ENCODE data around the gene ZDHHC19.
A peak's percentile ranks its signal among the peaks of the same experiment; 100 is the strongest.
"Not testable (repeated sequence)": the region's sequence is repeated elsewhere in the genome, so short reads cannot be mapped to it uniquely, and the experiment has no call there.

The ZDHHC19 gene

DNA sequence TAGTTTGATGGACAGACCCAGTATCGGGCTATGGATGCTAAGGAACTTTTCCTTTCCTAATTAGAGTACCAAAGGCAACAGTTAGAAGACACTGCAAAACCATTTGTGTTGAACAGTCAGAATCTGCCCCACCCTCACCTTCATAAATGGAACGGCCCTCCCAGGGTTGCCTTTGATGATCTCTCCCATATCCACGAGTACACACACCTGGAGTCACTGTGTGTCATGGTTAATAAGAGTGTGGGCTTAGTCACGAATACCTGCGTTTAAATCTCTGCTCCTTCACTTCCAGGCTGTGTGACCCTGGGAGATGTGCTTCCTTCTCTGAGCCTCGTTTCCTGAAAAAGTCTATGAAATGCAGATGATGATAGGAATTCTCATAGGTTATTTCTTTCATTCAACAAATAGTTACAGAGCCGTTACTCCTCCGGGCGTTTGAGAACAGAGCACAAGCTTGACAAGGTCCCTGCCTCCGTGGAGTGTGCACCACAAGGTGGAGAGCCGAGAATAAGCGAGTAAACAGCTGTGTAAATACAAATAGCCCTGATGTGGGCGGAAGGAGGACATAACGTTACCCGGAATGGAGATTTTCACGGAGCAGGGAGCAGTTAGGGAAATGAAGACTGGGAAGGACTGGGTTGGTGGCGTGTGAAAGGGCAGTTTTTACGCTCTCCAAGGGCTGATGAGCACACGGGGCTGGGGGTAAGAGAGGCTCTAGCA is 11.8 kb upstream of the ZDHHC19 start:
- DNase-seq, result no peak

DNA sequence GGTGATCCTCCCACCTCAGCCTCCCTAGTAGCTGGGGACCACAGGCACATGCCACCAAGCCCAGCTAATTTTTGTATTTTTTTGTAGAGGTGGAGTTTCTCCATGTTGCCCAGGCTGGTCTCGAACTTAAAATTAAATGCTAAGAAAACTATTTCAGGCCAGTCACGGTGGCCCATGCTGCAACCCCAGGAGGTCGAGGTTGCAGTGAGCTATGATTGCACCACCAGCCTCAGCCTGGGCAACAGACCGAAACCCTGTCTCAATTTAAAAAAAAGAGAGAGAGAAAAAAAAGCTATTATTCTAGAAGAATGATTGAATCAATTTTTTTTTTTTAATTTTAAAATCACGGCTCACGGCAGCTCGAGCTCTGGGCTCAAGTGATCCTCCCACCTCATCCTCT is 9.8 kb upstream of the ZDHHC19 start:
- DNase-seq, result no peak

DNA sequence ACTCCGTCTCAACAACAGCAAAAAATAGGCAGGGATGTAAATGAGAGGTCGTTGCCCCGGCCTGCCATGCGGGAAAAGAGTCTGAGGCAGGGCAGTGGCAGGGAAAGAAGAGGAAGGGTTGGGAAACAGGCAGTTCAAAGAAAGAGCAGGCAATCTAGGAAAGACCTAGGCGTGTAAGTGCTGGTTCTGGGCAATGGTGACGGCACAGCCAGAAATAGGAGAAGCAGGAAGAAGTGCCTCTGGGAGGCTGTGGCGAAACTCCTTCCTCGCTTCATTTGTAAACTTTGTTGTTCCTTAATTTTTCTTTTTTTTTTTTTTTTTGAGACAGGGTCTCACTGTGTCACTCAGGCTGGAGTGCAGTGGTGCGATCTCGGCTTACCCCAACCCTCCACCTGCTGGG is 9.4 kb upstream of the ZDHHC19 start:
- no peak for DNase-seq

DNA sequence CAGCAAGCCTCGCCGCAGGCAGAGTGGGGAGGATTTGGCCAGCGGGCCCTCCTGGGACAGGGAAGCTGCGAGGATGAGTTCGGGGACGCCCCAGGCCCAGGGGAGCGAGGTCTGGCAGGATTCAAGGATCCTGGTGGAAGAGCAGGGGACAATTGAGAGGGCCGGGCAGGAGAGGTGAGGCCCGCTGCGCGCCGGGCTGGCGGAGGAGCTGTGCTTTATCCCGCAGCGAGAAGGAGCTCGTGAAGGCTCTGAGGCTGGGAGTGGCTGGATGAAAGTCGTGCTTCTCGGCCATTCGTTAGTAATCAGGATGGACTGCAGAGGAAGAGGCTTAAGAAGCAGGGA is 8.7 kb upstream of the ZDHHC19 start:
- DNase-seq, result no peak

DNA sequence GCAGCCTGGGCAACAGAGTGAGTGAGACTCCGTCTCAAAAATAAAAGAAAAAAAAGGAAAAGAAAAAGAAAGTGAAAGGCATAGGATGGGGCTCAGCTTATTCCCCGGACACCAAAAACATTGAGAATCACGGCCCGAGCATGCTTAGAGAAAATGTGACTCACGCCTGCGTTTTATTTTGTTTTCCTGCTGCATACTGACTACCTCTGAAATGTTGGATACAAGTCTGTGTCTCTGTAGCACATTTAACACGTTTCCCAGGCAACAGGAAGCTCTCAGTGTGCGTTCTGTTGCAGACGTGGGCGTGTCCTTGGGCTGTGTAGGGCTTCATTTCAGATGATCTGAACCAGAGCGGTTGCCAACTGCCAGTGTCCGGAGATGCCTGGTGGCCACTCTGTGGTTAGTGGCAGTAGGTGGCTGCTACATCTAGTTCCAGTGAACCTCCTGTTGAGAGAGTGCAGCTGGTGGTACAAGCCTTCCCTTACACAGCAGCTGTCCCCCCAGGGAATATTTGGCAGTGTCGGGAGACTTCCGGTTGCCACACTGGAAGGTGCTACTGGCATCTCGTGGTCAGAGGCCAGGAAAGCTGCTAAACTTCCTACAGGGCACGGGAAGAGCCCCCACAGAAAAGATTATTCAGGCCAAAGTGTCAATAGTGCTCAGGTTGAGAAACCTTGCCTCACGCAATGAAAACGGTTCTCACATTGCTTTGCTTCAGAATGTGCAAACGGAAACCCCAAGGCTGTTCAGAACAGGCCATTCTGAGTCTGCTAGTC is 8.2 kb upstream of the ZDHHC19 start:
- DNase-seq, result peak; percentile 36 to 39

DNA sequence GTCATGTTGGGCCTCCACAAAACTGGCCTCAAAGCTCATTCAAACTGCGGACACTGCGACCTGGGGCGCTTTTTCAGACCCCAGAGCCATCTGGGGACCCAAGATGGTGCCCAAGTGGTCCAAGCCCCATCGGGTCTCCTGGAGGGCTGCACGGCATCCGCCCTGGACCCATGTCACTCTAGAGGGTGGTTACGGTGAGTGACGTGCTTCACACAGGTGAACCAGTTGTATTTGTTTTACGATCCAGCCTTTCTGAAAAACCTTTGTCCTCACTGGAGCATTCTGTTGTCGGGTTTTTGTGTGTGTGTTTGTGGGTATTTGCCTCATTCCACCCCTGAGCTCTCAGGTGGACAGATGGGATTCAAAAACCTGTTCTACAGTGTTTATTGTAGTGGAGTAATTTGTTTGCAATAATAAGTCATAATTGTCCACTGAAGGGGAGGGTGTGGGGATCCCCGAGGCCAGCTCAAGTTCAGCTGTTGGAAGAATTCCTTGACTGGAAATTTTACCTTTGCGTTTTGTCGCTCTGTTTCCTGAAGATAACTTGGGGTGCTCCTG is 7.0 kb upstream of the ZDHHC19 start:
- DNase-seq, result no peak

DNA sequence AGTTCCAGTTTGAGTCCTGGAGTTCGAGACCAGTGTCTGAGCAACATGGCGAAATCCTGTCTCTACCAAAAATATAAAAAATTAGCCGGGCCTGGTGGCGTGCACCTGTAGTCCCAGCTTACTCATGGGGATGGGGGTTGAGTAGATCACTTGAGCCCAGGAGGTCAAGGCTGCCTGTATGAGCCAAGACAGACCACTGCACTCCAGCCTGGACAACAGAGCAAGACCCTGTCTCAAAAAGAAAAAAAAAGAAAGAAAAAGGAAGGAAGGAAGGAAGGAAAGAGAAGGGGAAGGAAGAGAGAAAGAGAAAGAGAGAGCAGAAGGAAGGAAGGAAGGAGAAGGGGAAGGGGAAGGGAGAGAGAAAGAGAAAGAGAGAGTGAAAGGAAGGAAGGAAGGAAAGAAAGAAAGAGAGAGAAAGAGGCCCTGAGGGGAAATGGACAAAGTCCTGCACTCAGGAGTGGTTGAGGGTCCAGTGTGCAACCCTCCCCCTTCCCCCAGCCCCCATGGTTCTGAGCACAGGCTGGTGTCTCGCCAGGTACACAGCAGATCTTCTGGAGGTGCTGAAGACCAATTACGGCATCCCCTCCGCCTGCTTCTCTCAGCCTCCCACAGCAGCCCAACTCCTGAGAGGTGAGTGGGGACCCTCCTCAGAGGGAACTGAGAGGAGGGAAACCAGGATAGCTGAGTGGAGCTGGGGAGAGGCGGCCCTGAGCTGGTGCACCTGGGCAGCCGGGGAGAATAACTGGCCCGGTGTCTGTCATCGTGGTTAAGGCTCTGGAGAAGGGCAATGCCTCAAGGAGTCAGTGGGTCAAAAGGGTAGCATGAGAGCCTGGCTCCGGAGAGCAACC is 6.3 kb upstream of the ZDHHC19 start:
- no peak for DNase-seq

DNA sequence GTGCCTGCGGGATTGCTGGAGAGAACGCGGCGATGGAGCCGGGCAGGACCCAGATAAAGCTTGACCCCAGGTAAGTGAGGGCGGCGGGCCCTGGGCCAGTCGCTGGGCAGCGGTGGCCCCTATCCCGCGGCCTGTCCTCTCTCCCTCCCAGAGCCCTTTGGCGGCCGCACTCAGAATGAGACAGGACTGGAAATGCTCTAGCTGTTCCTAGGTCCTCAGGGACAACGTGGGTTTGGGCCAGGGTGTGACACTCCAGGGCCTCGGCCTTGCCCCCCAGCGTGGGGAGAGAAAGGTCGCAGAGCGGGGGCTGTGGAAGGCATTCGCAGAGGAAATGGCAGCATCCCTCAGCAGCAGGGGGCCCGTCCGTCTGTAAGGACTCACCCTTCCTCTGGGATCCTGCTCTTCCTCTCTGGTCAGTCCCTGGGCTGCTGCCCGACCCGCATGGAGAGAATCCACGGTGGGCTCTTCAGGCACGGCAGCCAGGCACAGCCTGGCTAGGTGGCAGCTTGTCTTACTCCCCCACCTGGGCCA is 5.5 kb upstream of the ZDHHC19 start:
- DNase-seq, result no peak

DNA sequence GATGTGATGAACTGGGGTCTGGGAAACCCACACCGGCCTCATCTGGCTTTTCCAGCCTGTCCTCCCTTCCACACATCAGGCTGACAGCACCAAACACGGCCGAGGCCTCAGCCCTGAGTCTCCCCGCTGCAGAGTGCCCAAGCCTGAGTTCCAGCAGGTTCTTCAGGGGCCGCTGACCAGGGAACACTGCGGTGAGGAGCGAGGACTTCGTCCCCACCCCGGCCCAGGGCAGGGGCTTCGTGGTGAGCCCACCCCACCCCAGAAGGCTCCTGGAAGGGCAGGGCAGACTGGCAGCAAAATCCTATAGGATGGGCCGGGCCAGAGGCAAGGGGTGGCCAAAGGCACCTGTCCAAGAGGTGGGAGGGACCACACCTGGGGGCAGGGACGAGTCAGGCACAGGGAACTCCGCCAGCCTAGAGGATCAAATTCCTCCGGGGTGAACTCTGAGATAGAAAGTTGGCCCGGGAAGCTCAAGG is 4.9 kb upstream of the ZDHHC19 start, which contains the start of gene SLC51A:
TSS of gene SLC51A (plus strand) at position 446 of the 476 bp plus-strand sequence. CDS start 179 bp downstream, outside the sequence.
- DNase-seq, result no peak

DNA sequence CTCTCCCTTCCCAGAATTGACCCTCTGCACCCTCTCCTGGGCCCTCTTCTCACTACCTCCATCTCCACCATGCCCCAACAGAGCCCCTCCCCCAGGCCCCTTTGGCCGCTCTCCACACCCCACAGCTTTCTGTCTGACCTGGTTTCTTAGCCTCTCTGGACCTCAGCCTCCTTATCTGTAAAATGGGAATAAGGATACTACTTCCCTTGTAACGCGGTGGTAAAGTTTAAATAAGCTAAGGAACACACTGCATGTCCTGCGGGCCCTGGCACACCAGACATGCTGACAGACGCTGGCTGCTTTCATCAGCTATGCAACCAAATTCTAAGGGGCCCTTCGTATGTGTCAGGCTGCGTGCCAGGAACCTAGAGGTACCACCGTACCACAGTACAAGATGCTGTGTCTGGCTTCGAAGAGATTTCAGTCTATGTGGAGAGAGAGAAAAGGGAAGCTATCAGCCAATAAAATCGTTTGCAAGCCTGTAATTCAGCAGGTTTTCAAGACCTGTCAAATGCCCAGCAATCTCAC is 4.4 kb upstream of the ZDHHC19 start:
- DNase-seq, result no peak

DNA sequence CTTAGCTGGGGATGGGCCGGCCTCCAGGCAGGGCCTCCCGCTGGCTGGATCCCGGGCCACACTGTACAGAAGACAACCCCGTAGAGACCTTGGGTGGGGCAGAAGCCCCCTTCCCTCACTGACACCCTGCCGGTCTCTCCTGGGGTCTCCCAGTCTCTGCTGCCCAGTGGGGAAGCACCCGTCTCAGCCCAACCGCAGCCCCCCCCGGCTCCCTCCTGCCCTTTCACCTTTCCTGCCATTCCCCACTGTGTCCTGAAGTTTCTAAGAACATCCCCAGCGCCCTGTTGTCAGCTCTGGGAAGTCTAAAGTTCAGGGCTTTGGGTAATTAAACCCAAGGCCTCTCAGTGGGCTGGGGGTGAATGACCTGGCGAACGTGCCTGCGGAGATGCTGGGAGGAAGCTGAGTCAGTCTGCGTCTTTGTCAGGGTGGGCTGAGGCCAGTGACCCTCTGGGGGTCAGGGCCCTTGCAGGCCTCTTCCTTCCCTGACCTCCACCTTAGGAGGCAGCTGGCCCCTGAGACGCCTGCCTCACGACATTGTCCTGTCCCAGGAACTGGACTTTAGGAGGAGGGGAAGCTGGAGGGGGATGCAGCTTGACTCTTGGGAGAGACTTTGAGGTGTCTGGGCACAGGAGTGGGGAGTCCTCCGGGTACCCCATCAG is 3.7 kb upstream of the ZDHHC19 start:
- no peak for DNase-seq

DNA sequence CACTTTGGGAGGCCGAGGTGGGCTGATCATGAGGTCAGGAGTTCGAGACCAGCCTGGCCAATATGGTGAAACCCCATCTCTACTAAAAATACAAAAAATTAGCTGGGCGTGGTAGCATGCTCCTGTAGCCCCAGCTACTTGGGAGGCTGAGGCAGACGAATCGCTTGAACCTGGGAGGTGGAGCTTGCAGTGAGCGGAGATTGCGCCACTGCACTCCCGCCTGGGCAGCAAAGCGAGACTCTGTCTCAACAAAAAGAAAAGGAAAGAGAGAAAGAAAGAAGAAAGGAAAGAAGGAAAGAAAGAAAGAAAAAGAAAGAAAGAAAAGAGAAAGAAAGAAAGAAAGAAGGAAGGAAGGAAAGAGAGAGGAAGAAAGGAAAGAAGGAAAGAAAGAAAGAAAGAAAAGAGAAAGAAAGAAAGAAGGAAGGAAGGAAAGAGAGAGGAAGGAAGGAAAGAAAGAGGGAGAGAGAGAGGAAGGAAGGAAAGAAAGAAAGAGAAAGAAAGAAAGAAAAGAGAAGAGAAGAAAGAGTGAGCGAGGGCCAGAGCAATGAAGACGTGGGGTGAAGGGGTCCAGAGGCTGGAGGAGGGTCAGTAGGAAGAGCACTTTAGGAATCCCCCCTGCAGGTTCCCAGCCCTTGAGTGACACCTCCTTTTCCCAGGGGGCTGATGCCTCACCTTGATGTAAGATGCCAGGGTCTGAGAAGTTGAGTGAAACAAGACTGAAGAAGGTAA is 1.1 kb downstream of the ZDHHC19 start:
- DNase-seq, result not testable (repeated sequence)

DNA sequence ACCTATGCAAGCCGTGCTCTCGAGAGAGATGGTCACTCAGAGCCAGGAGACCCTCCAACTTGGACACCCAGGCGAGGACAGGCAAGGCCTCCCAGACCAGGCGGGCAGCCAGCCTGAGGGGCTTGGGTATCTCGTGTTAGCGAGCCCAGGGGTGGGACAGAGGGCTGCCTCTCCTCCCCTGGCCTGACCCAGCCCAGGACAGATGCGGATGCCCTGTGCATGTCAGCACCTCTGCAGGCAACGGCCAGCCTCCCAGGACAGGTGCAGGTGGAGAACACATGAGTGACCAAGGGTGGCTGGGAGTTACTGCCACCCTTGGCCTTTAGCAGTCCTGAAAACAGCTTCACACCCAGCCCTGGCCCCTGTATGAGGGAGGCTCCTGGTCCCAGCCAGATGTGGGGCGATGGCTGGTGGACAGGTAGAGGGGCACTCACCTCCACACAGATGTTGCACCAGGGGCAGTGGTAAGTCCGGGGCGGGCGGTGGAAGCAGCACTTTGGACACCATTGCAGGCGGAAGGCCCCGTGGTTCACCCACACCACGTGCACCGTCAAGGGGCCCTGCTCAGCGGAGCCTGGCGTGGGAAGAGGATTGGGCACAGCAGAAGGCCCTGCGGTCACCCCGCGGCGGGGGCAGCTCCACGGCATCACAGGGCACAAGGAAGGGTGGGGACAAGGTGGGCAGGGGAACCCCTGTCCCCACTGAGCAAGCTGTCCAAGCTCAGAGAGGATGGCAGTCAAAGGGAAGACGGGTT is 2.1 kb downstream of the ZDHHC19 start:
- DNase-seq, result no peak

DNA sequence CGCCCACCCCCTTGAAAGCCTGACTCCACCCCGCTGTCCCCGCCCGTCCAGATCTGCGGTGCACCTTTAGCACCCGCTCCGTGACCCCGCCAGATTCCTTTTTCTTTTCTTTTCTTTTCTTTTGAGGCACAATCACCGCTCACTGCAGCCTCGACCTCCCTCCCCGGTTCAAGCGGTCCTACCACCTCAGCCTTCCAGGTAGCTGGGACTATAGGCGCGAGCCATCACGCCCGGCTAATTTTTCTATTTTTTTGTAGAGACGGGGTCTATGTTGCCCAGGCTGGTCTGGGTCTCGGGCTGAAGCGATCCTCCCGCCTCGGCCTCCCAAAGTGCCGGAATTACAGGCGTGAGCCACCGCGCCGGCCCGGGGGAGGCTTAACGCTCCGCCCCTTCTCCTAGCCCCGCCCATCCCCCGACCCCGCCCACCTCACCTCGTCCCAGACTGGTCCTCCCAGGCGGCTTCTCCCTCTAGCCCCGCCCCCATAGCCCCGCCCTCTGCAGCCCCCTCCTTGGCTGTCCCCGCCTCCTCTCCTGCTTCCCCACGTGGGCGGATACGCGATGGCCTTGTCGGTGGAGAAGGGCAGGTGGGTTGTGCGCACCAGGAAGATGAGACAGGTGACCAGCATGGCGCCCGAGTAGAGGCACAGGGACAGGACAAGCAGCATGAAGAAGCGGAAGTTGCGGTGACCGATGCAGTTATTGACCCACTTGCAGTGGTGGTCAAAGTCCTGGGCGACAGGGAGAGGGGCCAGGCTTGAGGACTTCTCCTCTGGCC is 3.2 kb downstream of the ZDHHC19 start:
- DNase-seq, result no peak

DNA sequence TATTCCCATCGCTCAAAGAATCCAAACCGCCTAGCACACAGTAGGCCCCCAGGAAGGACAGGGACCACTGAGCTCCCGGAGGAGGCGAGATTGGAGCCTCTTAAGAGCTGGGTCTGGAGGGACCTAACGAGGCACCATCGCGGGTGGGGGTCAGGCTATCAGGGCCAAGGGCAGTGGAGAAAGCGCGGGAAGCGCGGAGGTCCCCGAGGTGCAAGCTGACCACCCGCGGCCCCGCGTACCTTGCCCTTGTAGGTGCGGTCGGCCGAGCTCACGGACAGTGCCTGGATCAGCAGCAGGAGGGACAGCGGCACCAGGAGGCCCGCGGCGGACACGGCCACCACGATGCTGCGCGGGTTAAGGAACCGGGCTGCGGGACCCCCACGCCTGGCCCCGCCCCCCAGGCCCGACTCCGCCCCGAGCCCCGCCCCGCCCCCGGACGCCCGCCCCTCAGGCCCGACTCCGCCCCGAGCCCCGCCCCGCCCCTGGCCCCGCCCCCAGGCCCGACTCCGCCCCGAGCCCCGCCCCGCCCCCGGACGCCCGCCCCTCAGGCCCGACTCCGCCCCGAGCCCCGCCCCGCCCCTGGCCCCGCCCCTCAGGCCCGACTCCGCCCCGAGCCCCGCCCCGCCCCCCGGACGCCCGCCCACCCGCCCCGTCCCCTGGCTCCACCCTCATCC is 3.9 kb downstream of the ZDHHC19 start:
- no peak for DNase-seq

DNA sequence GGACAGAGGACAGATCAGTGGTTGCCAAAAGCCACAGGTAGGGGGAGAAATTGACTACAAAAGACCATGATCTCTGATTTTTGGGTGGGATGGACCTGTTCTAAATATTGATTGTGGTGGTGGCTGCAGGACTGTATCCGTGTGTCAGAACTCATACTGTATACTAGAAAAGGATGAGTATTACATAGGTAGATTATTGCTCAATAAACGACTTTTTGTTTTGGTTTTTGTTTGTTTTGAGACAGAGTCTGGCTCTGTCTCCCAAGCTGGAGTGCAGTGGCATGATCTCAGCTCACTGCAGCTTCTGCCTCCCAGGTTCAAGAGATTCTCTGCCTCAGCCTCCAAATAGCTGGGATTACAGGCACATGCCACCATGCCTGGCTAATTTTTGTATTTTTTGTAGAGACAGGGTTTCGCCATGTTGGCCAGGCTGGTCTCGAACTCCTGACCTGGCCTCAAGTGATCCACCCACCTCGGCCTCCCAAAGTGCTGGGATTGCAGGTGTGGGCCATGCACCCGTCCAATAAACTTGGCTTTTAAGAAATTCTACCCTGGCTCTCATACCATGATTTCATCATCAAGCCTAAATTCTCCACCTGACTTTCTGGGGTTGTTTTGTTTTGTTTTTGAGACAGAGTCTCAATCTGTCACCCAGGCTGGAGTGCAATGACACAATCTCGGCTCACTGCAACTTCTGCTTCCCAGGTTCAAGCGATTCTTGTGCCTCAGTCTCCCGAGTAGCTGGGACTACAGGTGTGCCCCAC is 5.6 kb downstream of the ZDHHC19 start:
- not testable (repeated sequence) for DNase-seq

DNA sequence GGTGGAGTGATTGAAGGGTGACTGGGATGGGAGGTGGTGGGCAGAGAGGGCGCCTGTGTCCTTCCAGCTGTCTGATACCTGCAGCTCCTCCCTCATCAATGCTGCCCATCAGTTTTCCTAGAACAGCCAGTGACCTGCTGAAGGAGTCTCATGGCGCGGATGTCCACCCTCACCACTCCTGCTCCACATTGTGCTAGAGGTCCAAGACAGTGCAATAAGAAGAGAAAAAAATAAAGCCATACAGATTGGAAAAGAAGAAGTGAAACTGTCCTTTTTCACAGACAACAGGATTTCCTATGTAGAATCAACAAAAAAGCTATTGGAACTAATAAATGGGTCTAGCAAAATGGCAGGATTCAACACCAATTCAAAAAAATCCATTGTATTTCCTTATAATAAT is 7.4 kb downstream of the ZDHHC19 start:
- DNase-seq, result no peak

DNA sequence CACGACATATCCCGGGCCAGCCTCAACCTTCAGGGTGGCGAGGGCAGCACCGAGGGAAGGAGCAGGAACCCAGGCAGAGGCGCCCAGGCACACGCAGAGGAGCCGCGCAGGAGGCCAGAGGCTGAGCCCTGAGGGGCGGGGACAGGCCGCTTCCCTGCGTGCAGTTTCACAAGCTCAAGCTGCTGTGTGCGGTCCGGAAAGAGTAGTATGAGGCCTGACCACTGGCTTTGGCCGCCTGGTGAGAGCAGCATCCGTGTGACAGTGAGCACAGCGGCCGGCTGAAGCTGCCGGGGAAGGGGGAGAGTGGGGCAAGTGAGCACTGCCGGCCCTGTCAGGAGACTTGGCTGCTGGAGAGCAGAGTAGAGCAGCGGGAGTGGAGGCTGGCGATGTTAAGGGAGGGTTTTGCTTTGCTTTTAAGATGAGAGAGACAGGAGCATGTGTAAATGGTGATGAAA is 8.7 kb downstream of the ZDHHC19 start:
- no peak for DNase-seq

All from SHP77 (cell line).